Calu3 (cell line): ENCODE measurements around the gene CHD2. TPM values are rescaled to one million over a fixed set of nuclear protein-coding genes. Genes with fewer than 3 reads are reported as not detected.

Source experiments
- BruUV-seq: library from RNA; stranded (reverse); fragments of 400-500 nt; replicated peaks from 2 replicates; lab custom pipeline; 2021; lab: Mats Ljungman, UMichigan
- CTCF ChIA-PET: fragments of 300-600 bp; sonication (Branson Sonifier 250); formaldehyde crosslinking; loops from one replicate; lab custom pipeline; 2022; ENCODE audit warnings: antibody characterized with exemption; lab: Charles Lee
- DNase-seq: peaks from one replicate; pipeline ENCODE4 v3.0.0; 2022
- H3K27ac Mint-ChIP-seq: one replicate; pipeline ENCODE4 v1.8.0; 2022; ENCODE audit warnings: mixed read lengths; ENCODE audit not compliant: unreplicated experiment
- H3K27me3 Mint-ChIP-seq: one replicate; pipeline ENCODE4 v1.8.0; 2022; ENCODE audit warnings: mixed read lengths; ENCODE audit not compliant: unreplicated experiment
- H3K36me3 Mint-ChIP-seq: one replicate; pipeline ENCODE4 v1.8.0; 2022; ENCODE audit warnings: mild to moderate bottlenecking, moderate library complexity, mixed read lengths; ENCODE audit not compliant: insufficient read depth, unreplicated experiment
- H3K4me1 Mint-ChIP-seq: one replicate; pipeline ENCODE4 v1.8.0; 2022; ENCODE audit warnings: mild to moderate bottlenecking, low read depth, mixed read lengths; ENCODE audit not compliant: unreplicated experiment
- H3K4me3 Mint-ChIP-seq: one replicate; pipeline ENCODE4 v1.8.0; 2022; ENCODE audit warnings: mild to moderate bottlenecking, low read depth, moderate library complexity, mixed read lengths; ENCODE audit not compliant: unreplicated experiment
- H3K9me3 Mint-ChIP-seq: one replicate; pipeline ENCODE4 v1.8.0; 2022; ENCODE audit warnings: low read depth, mixed read lengths; ENCODE audit not compliant: unreplicated experiment
- CTCF ChIP-seq: fragments of 200-600 bp; IDR thresholded peaks from one replicate; pipeline ENCODE4 v1.8.0; 2022; ENCODE audit warnings: antibody characterized with exemption; ENCODE audit not compliant: unreplicated experiment
- intact Hi-C: fragments of 100-400 bp; cut with micrococcal nuclease; formaldehyde crosslinking; loops from one replicate; pipeline ENCODE4 v1.10.0; 2022; ENCODE audit not compliant: unreplicated experiment
- total RNA-seq: library from RNA; stranded (reverse); gene quantifications from 2 replicates; pipeline ENCODE4 v1.2.3, GENCODE V29; 2022

The CHD2 gene
- total RNA-seq, 1 experiment from 2014 or later, result 140 TPM

GRCh38 chr15:92925454-92925853, 25.3 kb downstream of the CHD2 start:
- no peaks in the 10 kb centered on the region for H3K27me3 Mint-ChIP-seq
- TF ChIP-seq CTCF, result no peak
- peaks cover 28% of the 10 kb centered on the region for H3K4me1 Mint-ChIP-seq
- no peak overlapping the region for H3K27ac Mint-ChIP-seq
- DNase-seq, result no peak
- intact Hi-C loops, result no loop called here
- H3K9me3 Mint-ChIP-seq, result no peaks in the 10 kb centered on the region
- BruUV-seq, result no TSS peak
- H3K36me3 Mint-ChIP-seq, result peaks cover 97% of the 10 kb centered on the region
- no peak overlapping the region for H3K4me3 Mint-ChIP-seq
- CTCF ChIA-PET, result no interaction called here

- no peak overlapping the region for H3K4me3 Mint-ChIP-seq
- no peak for TF ChIP-seq CTCF
- intact Hi-C loops, result no loop called here
- CTCF ChIA-PET, result interaction anchor here (0.5 kb wide), 1 partner anchor 190 kb away, joined by 5 read pairs; no protein-coding TSS in a partner anchor
- BruUV-seq, result no TSS peak
- H3K27me3 Mint-ChIP-seq, result no peaks in the 10 kb centered on the region
- H3K36me3 Mint-ChIP-seq, result peaks cover 96% of the 10 kb centered on the region
- DNase-seq, result no peak
- no peaks in the 10 kb centered on the region for H3K9me3 Mint-ChIP-seq
- H3K27ac Mint-ChIP-seq, result no peak overlapping the region
- H3K4me1 Mint-ChIP-seq, result no peaks in the 10 kb centered on the region
Observed at GRCh38 chr15:92928225-92928750, 28.2 kb downstream of the CHD2 start.

DNA sequence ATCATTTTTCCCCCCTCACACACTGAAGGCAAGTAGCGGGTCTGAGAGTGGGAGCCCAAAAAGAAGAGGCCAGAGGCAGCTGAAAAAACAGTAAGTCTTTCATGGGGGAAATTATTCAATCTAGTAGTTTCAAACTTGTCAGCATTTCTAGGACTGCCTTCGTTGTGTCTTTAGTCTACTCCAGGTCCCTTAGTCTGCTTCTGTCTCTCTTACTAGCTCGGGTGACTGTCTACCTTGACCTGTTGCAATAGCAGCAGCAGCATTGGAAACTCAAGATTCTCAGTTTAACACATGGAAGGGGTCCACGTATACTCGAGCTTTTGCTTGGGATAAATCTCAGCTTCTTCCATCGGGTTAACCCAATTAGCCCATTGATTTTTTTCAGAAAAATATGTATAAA, 28.9 kb downstream of the CHD2 start:
- Mint-ChIP-seq H3K9me3 (no peaks in the 10 kb centered on the region), H3K4me1 (no peaks in the 10 kb centered on the region), H3K4me3 (no peak overlapping the region), H3K36me3 (peaks cover 96% of the 10 kb centered on the region), H3K27ac (no peak overlapping the region), H3K27me3 (no peaks in the 10 kb centered on the region)
- no TSS peak for BruUV-seq
- TF ChIP-seq CTCF, result no peak
- no peak for DNase-seq
- intact Hi-C loops, result no loop called here
- CTCF ChIA-PET, result no interaction called here

- Mint-ChIP-seq H3K27ac (no peak overlapping the region), H3K9me3 (no peaks in the 10 kb centered on the region), H3K4me3 (no peak overlapping the region), H3K27me3 (no peaks in the 10 kb centered on the region), H3K36me3 (peaks cover 96% of the 10 kb centered on the region), H3K4me1 (no peaks in the 10 kb centered on the region)
- no peak for DNase-seq
- BruUV-seq, result no TSS peak
- CTCF ChIA-PET, result no interaction called here
- intact Hi-C loops, result no loop called here
- TF ChIP-seq CTCF, result no peak
Observed at GRCh38 chr15:92930054-92930621, 30.0 kb downstream of the CHD2 start.
